ENCODE measurements around the gene DEPDC5.
A peak's percentile ranks its signal among the peaks of the same experiment; 100 is the strongest.

DEPDC5 gene

GRCh38 chr22:31944700-31945442 is 191.1 kb downstream of the DEPDC5 start:
- Mint-ChIP-seq H3K4me1 (peaks cover 23% of the 10 kb centered on the region), H3K36me3 (peaks cover 3% of the 10 kb centered on the region), H3K4me3 (no peak overlapping the region), H3K27ac (no peak overlapping the region), H3K9me3 (no peaks in the 10 kb centered on the region), H3K27me3 (no peaks in the 10 kb centered on the region)

- Mint-ChIP-seq H3K36me3 (peaks cover 3% of the 10 kb centered on the region), H3K27ac (no peak overlapping the region), H3K4me3 (no peak overlapping the region), H3K9me3 (no peaks in the 10 kb centered on the region), H3K27me3 (no peaks in the 10 kb centered on the region), H3K4me1 (peaks cover 23% of the 10 kb centered on the region)
Measured at GRCh38 chr22:31945443-31945855, 191.6 kb downstream of the DEPDC5 start.

- Mint-ChIP-seq H3K36me3 (peaks cover 5% of the 10 kb centered on the region), H3K4me3 (no peak overlapping the region), H3K4me1 (peaks cover 27% of the 10 kb centered on the region), H3K27ac (no peak overlapping the region), H3K27me3 (no peaks in the 10 kb centered on the region), H3K9me3 (no peaks in the 10 kb centered on the region)
Measured at GRCh38 chr22:31945971-31946680, 192.3 kb downstream of the DEPDC5 start.

GRCh38 chr22:31947296-31947695 is 193.5 kb downstream of the DEPDC5 start:
- Mint-ChIP-seq H3K27ac (no peak overlapping the region), H3K4me1 (peaks cover 35% of the 10 kb centered on the region), H3K36me3 (peaks cover 5% of the 10 kb centered on the region), H3K27me3 (no peaks in the 10 kb centered on the region), H3K9me3 (no peaks in the 10 kb centered on the region), H3K4me3 (no peak overlapping the region)

GRCh38 chr22:31948002-31948401 is 194.2 kb downstream of the DEPDC5 start:
- peaks cover 36% of the 10 kb centered on the region for H3K4me1 Mint-ChIP-seq
- H3K4me3 Mint-ChIP-seq: no peak overlapping the region
- H3K27me3 Mint-ChIP-seq: no peaks in the 10 kb centered on the region
- H3K36me3 Mint-ChIP-seq: peaks cover 5% of the 10 kb centered on the region
- no peaks in the 10 kb centered on the region for H3K9me3 Mint-ChIP-seq
- no peak overlapping the region for H3K27ac Mint-ChIP-seq

GRCh38 chr22:31950226-31950625 is 196.4 kb downstream of the DEPDC5 start:
- H3K36me3 Mint-ChIP-seq: peaks cover 5% of the 10 kb centered on the region
- H3K4me1 Mint-ChIP-seq: peaks cover 48% of the 10 kb centered on the region
- no peak overlapping the region for H3K4me3 Mint-ChIP-seq
- H3K27me3 Mint-ChIP-seq: no peaks in the 10 kb centered on the region
- H3K9me3 Mint-ChIP-seq: no peaks in the 10 kb centered on the region
- H3K27ac Mint-ChIP-seq: no peak overlapping the region

- Mint-ChIP-seq H3K9me3 (no peaks in the 10 kb centered on the region), H3K36me3 (peaks cover 5% of the 10 kb centered on the region), H3K27ac (peak overlapping the region; percentile 25), H3K4me1 (peaks cover 59% of the 10 kb centered on the region), H3K4me3 (no peak overlapping the region), H3K27me3 (no peaks in the 10 kb centered on the region)
Measured at GRCh38 chr22:31951194-31952093, 197.6 kb downstream of the DEPDC5 start.

- Mint-ChIP-seq H3K27me3 (no peaks in the 10 kb centered on the region), H3K27ac (no peak overlapping the region), H3K36me3 (peaks cover 5% of the 10 kb centered on the region), H3K4me3 (no peak overlapping the region), H3K4me1 (peaks cover 63% of the 10 kb centered on the region), H3K9me3 (no peaks in the 10 kb centered on the region)
Measured at GRCh38 chr22:31952094-31952401, 198.2 kb downstream of the DEPDC5 start.

GRCh38 chr22:31952472-31952871 is 198.7 kb downstream of the DEPDC5 start:
- Mint-ChIP-seq H3K27me3 (no peaks in the 10 kb centered on the region), H3K4me1 (peaks cover 61% of the 10 kb centered on the region), H3K4me3 (no peak overlapping the region), H3K27ac (no peak overlapping the region), H3K9me3 (no peaks in the 10 kb centered on the region), H3K36me3 (peaks cover 4% of the 10 kb centered on the region)

GRCh38 chr22:31953261-31953660 is 199.4 kb downstream of the DEPDC5 start:
- no peaks in the 10 kb centered on the region for H3K9me3 Mint-ChIP-seq
- H3K4me3 Mint-ChIP-seq: no peak overlapping the region
- peak overlapping the region; percentile 20 for H3K27ac Mint-ChIP-seq
- peaks cover 63% of the 10 kb centered on the region for H3K4me1 Mint-ChIP-seq
- H3K36me3 Mint-ChIP-seq: peaks cover 2% of the 10 kb centered on the region
- no peaks in the 10 kb centered on the region for H3K27me3 Mint-ChIP-seq

GRCh38 chr22:31954535-31955523 is 201.0 kb downstream of the DEPDC5 start:
- Mint-ChIP-seq H3K4me1 (peaks cover 72% of the 10 kb centered on the region), H3K36me3 (peaks cover 5% of the 10 kb centered on the region), H3K4me3 (no peak overlapping the region), H3K27me3 (no peaks in the 10 kb centered on the region), H3K27ac (no peak overlapping the region), H3K9me3 (no peaks in the 10 kb centered on the region)

- H3K9me3 Mint-ChIP-seq: no peaks in the 10 kb centered on the region
- H3K27me3 Mint-ChIP-seq: no peaks in the 10 kb centered on the region
- peak overlapping the region; percentile 86 for H3K27ac Mint-ChIP-seq
- peaks cover 66% of the 10 kb centered on the region for H3K4me1 Mint-ChIP-seq
- H3K36me3 Mint-ChIP-seq: peaks cover 2% of the 10 kb centered on the region
- H3K4me3 Mint-ChIP-seq: peak overlapping the region; percentile 66
Measured at GRCh38 chr22:31956360-31956759, 202.5 kb downstream of the DEPDC5 start.

Measured in activated naive CD4-positive, alpha-beta T cell treated with anti-CD3 and anti-CD28 coated beads, Interleukin-2, amount 50 U/mL, for 24 hours (primary cell).